ENCODE data around the gene APAF1.
A peak's percentile ranks its signal among the peaks of the same experiment; 100 is the strongest.

Gene APAF1

DNA sequence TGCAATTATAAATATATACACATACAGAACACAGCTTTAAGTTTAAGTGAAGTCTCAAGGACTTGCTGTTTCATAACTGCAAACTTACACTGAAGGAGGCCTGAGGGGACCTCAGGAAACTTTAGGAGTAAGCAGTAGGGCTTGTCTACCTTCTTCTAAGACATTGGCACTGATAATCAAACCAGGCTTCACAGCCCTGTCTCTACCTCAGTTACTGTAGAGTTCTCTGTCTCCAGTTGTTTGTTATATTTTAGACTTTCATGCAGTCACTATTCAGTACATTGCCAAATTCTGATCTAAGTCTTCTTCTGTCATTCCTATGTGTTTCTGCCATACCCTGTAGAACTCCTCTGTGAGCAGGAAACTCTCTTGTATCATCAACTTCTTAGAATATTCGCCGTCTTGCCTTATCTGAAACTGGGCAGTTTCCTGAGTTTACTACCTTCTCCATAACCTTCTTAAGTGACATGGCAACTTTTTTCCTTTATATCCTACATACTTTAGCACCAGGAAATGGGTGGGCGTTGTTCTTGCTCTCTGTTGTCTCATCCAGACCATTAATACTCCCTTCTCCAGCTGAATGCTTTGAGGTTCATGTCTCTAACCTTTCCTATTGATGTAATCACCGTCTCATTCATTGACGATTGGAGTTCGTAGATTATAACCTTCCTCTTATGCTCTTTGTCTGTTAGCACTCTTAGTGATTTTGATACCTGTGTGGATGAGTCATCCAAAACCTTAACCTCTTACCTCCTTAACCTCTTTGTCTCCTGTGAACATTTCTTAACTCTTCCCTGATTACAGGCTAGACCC lies 11.4 kb downstream of the APAF1 start:
- no peak for DNase-seq (ENCODE audit: extremely low read depth in 1 of 2, low read depth in 1 of 2)

DNA sequence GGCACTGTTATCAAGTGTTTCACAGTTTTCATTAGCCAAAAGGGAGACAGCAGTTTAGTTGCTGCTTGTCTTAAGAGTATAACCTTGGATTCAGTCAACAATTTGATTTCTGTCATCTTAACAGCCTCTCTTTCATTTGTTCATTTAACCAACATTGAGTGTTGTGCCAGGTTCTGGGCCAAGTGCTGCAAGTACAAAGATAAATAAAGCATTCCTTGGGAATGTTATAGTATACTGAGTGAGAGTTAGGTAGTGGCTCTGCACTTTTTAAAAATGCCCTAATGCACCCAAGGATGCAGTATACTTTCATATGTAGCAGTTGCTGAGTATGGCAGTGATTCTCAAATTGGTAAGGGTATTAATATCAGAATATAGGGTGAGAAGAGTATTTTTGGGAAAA lies 15.4 kb downstream of the APAF1 start:
- no peak for DNase-seq (ENCODE audit: extremely low read depth in 1 of 2, low read depth in 1 of 2)

DNA sequence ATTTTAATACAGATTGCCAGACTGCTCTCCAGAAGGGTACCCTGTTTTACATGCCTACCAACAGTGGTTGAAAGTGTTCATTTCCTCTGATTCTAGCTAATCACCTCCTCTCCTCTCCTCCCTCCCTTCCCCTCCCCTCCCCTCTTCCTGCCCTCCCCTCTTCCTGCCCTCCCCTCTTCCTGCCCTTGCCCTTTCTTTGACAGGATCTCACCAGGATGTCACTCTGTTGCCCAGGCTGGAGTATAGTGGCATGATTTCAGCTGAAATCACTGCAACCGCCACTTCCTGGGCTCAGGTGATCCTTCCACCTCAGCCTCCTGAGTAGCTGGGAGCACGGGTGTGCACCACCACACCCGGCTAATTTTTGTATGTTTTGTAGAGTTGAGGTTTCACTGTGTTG lies 24.7 kb downstream of the APAF1 start:
- DNase-seq (ENCODE audit: extremely low read depth in 1 of 2, low read depth in 1 of 2), result no peak

DNA sequence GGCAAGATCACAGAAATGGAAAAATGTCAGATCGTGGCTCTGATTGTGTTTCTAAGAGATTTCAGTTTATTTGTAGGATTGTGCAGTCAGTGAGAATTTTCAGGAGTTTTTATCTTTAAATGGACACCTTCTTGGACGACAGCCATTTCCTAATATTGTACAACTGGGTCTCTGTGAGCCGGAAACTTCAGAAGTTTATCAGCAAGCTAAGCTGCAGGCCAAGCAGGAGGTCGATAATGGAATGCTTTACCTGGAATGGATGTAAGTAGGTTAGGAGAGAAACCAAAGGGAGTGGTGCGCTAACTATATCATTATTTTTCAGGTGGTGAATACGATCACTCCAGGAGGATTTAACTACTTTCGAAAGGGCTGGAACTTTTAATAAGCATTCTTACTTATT lies 26.4 kb downstream of the APAF1 start:
- no peak for DNase-seq (ENCODE audit: extremely low read depth in 1 of 2, low read depth in 1 of 2)

DNA sequence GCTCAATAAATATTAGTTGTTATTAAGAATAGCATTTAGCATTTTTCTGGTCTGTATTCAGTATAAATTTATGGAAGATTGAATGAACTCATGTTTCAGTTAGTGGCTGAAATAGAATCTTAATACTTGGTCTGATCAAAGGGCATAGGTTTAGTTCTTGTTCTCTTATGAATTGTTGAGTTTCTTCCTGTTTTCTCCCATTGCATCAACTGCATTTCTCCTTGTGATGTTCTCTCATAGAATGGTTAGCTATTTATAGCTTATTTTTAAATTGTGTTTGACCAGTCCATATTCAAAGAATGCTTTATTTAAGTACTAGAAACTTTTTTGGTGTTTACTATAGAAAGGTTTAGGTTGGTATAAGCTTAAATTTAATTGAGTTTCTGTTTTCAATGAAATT lies 29.8 kb downstream of the APAF1 start:
- no peak for DNase-seq (ENCODE audit: extremely low read depth in 1 of 2, low read depth in 1 of 2)

DNA sequence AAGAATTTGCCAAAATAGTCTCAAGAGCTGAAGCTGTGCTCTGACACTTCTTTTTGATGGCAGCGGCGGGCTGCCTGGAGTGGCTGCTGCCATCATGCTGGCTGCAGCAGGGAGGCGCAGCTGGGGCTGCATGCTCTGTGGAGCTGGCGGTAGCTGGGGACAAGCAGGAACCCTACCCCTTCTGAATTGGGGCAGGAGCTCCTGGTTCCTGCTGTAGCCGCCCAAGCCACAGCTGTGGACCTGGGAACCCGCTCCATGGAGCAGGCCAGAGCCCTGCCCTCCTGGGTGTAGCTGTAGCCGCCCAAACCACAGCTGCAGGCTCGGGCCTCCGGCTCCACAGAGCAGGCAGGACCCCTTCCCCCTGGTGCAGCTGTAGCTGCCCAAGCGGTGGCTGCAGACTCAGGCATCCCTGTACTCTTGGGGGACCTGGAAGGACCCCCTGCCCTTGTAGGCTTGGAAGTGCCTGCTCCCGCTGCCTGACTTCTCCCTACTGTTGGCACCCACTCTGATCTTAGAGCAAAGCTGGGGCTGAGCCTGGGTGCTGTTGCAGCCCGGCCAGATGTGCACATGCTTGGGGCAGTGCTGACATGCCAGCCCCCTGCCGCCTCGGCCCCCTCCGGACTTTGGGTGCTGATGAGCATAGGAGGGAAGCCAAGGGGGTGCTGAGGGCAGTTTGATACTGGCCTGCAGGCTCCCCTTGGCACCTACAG lies 33.3 kb downstream of the APAF1 start:
- DNase-seq (ENCODE audit: extremely low read depth in 1 of 2, low read depth in 1 of 2), result no peak

DNA sequence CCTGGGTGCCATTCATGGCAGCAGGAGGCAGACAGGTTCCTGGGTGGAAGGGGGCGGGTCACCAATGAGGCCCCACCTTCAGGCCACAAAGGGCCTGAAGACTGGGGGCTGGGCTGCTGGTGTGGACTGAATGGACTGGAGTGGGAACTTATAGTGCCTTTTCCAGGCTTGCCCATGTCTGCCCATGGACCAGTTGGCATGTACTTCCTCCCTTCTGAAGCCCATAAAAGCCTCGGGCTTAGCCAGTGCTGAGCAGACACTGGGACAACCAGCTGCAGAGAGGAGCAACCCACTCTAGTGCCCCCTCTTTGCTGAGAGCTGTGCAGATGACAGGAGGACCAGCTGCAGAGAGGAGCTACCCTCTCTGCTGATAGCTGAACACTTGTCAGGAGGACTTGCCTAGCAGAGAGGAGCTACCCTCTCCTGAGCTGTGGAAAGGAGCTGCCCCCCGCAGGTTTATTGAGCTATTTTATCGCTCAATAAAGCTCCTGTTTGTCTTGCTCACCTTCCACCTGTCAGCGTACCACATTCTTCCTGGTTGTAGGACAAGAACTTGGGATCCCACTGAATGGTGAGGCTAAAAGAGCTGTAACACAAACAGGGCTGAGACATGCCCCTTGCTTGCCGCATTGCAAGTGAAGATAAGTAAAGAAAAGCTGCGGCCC lies 34.0 kb downstream of the APAF1 start:
- DNase-seq (ENCODE audit: extremely low read depth in 1 of 2, low read depth in 1 of 2), result no peak

DNA sequence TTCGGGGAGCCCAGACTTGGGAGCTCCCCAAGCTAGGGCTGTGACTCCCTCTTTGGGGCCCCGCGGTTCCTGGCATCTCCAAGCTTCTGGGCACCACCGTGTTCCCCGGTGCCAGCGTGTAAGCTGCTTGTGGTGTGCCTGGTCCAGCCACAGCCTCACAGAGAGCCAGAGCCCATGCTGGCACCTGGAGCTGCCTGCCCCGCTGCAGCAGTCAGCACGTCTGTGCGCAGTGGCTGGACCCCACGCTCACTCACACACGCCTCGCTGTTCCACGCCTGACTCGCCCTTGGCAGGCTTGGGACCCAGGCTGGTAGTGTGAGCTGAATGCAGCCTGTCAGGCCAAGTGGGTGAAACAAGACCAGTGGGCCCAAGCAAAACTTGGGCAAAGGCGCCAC lies 34.5 kb downstream of the APAF1 start:
- no peak for DNase-seq (ENCODE audit: extremely low read depth in 1 of 2, low read depth in 1 of 2)

DNA sequence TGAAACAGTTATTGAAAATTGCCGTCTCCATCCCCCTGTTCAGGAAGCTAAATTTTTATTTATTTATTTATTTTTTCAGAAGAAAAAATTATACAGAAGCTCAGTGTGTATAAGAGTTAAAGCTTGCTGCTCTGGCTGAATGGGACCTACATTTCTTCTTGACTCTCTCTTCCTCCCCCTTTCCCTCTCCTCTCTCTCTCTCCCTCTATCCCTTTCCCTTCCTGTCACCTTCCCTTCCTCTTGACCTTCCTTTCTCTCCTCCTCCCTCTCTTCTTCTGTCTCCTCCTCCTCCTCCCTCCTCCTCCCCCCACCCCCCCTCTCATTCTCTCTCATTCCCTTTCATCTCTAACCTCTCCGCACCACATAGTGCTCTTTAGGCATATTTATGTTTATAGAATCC lies 39.1 kb downstream of the APAF1 start:
- DNase-seq (ENCODE audit: extremely low read depth in 1 of 2, low read depth in 1 of 2), result no peak

DNA sequence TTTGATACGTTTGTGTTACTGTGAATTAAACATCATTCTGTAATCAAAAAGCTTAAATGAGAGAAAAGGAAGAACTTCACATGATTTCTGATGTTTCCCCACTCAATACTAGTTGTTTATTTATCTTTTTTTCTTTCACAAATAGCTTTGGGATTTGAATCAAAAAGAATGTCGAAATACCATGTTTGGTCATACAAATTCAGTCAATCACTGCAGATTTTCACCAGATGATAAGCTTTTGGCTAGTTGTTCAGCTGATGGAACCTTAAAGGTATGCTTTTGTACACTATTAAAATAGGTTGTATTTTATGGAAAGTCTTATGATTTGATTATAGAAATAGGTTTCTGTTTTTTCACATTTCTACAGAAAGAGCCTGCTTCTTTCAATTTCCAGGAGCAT lies 41.5 kb downstream of the APAF1 start:
- DNase-seq (ENCODE audit: extremely low read depth in 1 of 2, low read depth in 1 of 2), result no peak

DNA sequence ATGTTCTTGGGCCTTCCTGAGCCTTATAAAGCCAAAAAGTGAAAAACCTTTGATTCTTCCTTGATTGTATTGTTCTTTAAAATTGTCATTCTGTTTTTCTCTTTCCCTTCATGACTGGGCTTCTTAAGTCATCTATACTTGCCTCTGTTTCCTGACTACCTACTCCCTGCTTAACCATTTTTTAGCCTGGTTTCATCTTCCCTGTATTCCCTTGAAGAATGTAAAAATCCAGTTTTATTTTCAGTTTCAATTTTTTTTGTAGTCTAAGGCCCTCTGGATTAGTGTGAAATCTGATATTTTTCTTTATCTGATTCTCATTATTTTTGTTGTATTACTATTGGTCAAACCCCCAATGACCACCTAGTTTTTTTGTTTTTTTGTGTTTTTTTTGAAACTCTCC lies 46.3 kb downstream of the APAF1 start:
- DNase-seq (ENCODE audit: extremely low read depth in 1 of 2, low read depth in 1 of 2), result no peak

DNA sequence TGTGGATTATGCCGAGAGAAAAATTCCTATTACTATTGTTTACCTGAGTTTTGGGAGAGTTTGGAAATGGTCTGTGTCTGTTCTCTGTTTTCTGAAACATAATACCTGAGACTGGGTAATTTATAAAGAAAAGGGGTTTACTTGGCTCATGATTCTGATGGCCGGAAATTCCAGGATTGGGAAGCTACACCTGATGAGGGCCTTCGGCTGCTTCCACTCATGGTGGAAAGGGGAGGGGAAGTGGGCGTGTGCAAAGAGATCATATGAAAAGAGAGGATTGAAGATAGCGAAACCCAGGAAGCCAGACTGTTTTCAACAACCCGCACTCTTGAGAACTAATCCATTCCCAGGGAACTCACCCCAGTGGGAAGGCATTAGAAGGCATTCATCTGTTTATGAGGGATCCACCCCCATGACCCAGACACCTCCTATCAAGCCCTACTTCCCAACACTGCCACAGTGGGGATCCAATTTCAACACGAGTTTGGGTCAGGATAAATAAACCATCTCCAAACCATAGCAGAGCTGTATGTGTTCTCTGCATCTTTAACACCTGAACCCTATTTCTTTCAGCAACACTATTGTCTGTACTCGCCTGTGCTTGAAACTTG lies 51.1 kb downstream of the APAF1 start:
- no peak for DNase-seq (ENCODE audit: extremely low read depth in 1 of 2, low read depth in 1 of 2)

DNA sequence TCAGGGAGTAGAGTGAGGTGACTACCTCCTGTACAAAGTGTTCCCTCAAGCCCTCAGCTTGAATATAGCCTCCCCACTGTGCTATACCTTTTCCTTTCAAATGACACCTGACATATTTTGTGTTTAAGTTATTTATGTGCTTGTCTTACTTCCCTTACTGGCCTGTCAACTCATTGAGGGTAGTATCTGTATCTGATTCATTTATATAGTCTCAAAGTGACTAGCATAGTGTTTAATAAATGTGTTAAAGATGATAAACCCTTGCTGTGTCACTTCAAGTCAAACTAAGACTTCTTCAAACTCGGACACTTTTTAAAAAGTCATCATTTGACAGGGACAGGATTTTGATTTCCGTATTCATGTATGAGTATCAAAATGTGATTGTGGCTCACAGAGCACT lies 52.1 kb downstream of the APAF1 start:
- DNase-seq (ENCODE audit: extremely low read depth in 1 of 2, low read depth in 1 of 2), result no peak

DNA sequence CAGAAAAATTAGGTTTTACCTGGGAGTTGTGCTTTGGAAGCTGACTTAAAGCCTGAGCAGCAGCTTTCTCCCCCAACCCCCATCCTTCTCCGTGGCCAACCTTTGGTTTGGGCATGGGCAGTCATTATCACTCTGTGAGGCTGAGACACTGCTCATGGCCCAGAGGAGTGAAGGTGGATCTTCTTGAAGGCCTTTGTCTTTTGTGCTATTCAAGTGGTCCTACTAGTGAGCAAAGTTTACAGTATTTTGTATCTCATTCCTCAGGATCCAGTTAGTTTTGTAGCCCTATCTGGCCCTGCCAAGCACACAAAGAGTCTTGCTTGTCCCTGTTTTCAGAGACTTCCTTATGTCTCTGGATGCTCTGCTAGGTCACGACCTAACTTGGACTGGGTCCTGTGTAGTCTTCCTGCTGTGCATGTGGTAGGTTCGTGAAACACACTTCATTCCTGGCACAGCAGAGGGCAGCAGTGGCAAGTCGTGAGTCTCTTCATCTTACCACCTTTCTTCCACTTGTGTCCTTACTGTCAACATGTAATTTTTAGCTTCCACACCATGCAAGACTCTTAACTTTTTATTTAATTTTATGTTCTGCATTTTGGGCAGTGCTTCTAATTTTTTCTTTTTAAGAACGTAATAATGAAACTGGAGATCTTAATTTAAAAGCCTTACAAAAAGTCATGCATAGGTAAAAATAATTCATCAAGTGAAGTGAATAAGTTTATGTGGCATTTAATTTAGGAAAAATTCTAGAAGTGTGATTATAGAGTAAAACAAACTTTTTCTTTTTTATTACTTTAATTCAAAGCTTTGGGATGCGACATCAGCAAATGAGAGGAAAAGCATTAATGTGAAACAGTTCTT lies 53.7 kb downstream of the APAF1 start:
- peak in 1 of 2 donors; percentile 32 for DNase-seq (ENCODE audit: extremely low read depth in 1 of 2, low read depth in 1 of 2)

DNA sequence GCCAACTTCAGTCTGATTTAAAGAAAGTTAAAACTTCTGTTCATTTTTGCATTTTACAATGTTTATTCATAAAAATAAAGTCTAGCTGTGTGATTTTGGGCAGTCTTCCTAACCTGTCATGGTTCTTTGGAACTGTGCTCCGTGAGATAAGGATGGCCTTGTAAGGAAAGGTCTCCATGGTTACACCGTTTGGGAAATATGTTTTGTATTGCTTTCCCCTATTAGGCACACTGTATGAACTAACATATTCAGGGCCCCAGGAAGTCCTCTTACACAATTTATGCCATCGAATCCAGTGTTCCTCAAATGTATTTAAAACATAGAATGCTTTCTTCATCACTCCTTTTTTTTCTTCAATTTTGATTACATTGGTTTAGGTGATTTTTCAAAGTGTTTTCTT lies 54.5 kb downstream of the APAF1 start:
- no peak for DNase-seq (ENCODE audit: extremely low read depth in 1 of 2, low read depth in 1 of 2)

DNA sequence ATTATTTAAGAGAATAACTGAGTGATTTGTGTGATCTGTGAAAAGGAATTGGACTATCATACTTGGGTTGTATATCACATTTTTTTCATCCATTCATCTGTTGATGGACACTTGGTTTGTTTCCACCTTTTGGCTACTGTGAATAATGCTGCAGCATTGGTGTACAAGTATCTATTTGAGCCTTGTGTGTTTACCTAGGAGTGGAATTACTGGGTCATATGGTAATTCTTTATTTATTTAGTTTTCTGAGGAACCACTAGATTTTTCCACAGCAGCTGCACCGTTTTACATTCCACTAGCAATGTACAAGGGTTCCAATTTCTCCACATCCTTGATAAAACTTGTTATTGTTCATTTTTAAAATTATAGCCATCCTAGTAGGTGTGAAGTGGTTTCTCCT lies 56.1 kb downstream of the APAF1 start:
- DNase-seq (ENCODE audit: extremely low read depth in 1 of 2, low read depth in 1 of 2), result no peak

DNA sequence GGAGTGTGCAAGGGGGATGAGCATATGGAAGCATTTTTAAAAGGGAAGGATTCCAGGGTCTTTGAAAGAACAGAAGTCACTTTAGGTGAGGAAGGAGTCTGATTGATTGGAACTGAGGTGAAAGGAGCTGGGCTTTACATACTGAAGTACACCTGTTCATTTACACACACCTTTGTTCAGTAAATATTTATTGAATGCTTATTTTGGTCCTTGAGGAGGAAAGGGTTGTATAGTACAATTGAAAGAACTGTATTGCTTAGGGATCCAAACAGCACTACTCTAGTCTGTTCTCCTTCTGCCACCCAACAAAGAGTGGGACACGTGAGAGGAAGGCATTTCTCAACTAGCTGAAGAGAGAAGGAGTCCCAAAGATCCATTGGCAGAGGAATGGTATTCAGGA lies 63.9 kb downstream of the APAF1 start:
- DNase-seq (ENCODE audit: extremely low read depth in 1 of 2, low read depth in 1 of 2), result no peak

DNA sequence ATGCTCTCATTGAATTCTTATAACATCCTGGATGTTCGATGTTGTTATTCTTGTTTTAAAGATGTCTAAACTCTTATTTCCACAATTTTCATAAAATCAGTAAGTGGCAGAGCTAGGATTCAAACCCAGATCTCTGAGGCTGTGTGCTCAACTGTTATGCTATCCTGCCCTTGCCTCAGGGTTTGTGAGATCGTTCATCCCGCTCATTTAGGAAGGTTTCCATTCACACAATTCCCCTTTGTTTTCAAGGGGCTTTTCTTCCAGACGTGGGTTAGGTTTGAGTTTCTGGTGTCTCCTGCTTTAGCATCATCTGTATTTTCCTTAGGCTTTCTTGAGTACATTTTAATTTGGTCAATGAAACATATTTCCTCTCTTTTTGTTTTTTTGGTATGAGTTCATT lies 69.3 kb downstream of the APAF1 start:
- no peak for DNase-seq (ENCODE audit: extremely low read depth in 1 of 2, low read depth in 1 of 2)

DNA sequence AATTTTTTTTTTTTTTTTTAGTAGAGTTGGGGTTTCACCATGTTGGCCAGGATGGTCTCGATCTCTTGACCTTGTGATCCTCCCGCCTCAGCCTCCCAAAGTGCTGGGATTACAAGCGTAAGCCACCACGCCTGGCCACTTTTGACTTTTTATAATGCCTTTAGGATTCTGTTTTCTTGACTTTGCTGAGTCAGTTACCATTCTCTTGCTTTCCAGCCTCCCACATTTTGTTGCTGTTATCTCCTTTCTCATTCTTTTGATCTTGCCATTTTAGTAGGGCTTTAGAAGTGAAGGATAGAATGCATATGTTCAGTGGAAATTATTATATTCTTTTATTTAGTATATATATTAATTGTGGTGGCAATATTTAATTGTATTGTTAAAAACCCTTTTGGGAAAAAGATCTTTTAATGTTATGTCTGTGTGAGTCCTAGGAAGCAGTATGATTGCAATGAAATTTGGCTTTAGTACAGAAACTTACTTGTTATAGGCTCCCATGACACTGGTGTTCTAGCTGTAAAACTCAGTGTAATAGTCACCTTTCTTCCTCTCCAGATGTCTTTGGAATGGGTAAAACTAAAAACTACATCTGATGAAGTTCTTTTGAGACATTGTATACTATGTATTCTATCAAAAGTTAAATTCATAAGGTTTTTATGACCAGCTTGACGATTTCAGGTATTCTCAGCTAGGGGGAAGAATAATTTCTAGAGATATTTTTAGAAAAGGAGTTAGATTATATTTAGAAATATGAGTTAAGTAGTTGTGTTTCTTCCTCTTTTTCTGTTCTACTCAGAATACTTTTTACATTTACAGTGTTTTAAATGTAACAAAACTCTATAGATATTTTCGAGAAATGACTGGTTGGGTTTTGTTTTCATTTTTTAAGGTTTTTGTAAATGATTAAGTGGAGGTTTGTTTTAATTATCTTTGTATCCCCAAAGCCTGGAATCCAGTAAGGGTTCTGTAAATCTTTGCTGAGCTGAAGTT lies 74.7 kb downstream of the APAF1 start:
- DNase-seq (ENCODE audit: extremely low read depth in 1 of 2, low read depth in 1 of 2), result no peak

All from stimulated activated CD8-positive, alpha-beta memory T cell treated with anti-CD3 and anti-CD28 coated beads, Interleukin-7, amount 100 ng/mL, for 48 hours (primary cell).